Choroid plexus epithelial cell (primary cell): ENCODE results near the gene SUSD4.

Experiments
- DNase-seq: peaks from one replicate; pipeline ENCODE4 v3.0.0-alpha.2; 2010; ENCODE audit warnings: low read depth
- H3K4me3 ChIP-seq: 2 replicates; pipeline ENCODE4 v1.5.1; 2011; ENCODE audit warnings: low read depth, mild to moderate bottlenecking, control low read depth, low read length, moderate library complexity
- CTCF ChIP-seq: conservative IDR thresholded peaks from 2 replicates; pipeline ENCODE4 v1.5.1; 2011; ENCODE audit warnings: low read depth, mild to moderate bottlenecking, control low read depth, inconsistent platforms, low read length, moderate library complexity

Gene SUSD4

GRCh38 chr1:223199094-223199647, 164.8 kb downstream of the SUSD4 start:
- TF ChIP-seq CTCF = no peak
- no peak overlapping the region for H3K4me3 ChIP-seq
- no peak for DNase-seq

DNA sequence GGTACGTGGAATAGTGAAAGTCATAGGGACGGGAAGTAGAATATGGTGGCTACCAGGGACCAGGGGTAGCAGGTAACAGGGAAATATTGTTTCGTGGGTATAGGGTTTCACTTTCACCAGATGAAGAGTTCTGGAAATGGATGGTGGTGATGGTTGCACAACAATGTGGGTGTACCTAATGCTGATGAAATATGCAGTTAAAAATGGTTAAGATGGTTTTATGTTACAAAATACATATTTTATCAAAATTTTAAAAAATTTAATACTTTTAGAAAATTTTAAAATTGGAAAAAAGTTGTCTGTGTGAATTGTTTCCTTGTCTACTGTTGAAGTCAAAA, 165.4 kb downstream of the SUSD4 start:
- H3K4me3 ChIP-seq = no peak overlapping the region
- DNase-seq = no peak
- no peak for TF ChIP-seq CTCF

DNA sequence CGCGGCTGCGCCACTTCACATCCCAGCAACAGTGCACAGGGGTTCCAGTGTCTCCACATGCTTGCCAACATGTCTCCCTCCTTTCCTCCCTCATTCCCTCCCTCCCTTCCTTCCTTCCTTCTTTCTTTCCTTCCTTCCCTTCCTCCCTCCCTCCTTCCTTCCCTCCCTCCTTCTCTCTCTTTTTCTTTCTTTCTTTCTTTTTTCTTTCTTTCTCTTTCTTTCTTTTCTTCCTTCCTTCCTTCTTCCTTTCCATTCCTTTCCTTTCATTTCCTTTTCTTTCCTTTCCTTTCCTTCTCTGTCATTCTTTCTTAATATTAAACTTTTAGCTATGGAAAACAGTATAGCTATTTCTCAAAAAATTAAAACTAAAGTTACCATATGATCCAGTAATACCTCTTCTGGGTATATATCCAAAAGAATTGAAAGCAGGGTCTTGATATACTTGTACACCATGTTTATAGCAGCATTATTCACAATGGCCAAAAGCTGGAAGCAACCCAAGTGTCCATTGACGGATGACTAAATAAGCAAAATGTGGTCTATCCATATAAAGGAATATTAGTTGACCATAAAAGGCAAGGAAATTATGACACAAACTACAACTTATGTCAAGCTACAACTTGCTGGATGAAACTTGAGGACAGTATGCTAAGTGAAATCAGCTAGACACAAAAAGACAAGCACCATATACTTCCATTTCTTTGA, 165.9 kb downstream of the SUSD4 start:
- TF ChIP-seq CTCF = no peak
- DNase-seq = no peak

DNA sequence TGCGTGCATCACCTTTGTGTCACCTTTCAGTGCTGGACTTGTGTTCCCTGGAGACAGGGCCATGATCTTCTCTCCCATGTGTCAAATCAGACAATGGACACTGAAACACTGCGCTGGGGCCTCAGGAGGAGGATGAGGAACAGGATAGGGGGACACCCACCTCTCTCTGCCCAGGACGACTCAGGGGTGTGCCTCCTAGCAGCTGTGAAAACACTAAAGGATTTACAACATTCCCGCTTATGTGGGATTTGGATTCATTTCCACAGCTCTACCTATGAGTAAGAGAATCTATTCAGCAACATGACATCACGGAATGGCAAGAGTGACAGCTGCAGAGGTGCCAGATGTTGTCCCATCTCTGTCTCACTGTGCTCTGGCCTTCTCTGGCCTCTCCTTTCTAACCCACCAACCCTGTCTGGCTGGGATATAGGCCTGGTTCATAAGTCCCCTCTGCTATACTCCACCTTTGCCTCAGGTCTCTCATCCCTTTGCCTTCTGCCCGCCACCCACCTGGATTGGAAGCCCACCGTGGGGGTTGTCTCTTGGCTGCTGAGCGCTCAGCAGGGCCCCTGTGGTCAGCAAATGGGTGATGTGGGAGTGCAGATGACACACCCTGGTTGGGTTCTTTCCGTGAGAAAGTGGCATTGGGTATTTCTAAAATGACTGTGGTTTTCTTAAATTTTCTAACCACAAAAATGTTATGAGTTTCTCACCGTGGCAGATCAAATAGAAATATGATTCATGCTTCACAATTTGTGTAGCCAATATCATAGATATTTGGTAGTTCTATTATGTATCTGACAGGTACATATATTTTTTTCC, 173.9 kb downstream of the SUSD4 start:
- TF ChIP-seq CTCF = no peak
- H3K4me3 ChIP-seq = no peak overlapping the region
- DNase-seq = no peak

More for the DNA sequence above, 165.9 kb downstream of the SUSD4 start:
- no peak overlapping the region for H3K4me3 ChIP-seq

DNA sequence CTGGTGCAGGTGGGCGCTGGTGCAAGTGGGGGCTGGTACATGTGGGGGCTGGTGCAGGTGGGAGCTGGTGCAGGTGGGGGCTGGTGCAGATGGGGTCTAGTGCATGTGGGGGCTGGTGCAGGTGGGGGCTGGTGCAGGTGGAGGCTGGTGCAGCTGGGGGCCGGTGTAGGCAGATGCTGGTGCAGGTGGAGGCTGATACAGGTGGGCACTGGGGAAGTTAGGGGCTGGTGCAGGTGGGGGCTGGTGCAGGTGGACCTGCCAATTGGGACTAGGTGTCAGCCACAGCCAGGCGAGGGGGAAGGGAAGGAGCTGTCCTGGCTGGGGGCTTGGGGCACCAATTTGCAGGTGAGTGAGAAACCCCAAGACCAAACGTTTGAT, 174.5 kb downstream of the SUSD4 start:
- no peak overlapping the region for H3K4me3 ChIP-seq
- TF ChIP-seq CTCF = no peak
- no peak for DNase-seq

DNA sequence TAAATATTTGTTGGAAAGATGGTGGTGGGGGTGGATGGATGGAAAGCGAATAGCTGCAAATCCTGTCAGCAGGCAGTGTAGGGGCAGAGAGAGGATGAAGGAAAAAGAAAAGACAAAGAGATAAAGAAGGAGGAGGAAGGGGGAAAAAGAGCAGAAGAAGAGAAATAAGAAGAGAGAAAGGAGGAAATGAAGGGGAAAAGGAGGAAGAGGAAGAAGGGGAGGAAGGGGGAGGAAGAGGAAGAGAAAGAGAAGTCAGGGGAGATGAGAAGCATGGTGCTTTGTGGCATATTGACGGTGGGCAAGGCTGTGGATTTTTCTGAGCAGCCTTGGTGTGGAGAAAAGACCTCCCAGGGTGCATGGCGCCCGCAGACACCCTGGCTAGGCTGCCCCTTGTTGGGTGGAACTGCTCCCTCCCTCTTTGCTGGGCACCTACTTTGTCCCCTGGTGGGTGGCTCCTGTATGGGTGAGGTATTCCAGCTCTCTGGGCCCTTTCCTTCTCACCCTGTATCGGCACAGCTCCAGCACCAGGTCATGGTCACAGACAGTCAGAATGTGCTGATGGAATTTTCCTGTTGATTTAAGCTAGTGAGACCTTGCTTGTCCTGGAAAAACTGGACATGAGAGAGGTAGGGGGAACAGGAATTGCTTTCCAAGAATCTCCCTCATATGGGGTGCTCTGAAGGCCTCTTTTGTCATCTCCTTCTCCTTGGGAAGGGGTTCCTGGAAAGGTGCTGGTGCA, 175.2 kb downstream of the SUSD4 start:
- no peak overlapping the region for H3K4me3 ChIP-seq
- no peak for TF ChIP-seq CTCF
- no peak for DNase-seq
